Neural progenitor cell (in vitro differentiated cells): ENCODE results near the gene SPSB3. TPM values are rescaled to one million over a fixed set of nuclear protein-coding genes. Genes with fewer than 3 reads are reported as not detected.

Experiments
- DNase-seq: peaks from one replicate; pipeline ENCODE4 v3.0.0-alpha.2; 2016; ENCODE audit warnings: low spot score
- H2AFZ ChIP-seq: fragments of 200-600 bp; sonication (generic); replicated peaks from 2 replicates; pipeline ENCODE4 v1.6.1; 2016; ENCODE audit warnings: antibody characterized with exemption
- H3F3A ChIP-seq: fragments of 200-600 bp; sonication (generic); 2 replicates; pipeline ENCODE4 v1.6.1; 2016; ENCODE audit warnings: antibody characterized with exemption, low read depth
- H3K27ac ChIP-seq: fragments of 200-600 bp; sonication (generic); 2 replicates; pipeline ENCODE4 v1.5.1; 2016; ENCODE audit warnings: mild to moderate bottlenecking
- H3K27me3 ChIP-seq: fragments of 200-600 bp; sonication (generic); 2 replicates; pipeline ENCODE4 v1.6.1; 2016; ENCODE audit warnings: mild to moderate bottlenecking, moderate library complexity
- H3K36me3 ChIP-seq: fragments of 200-600 bp; sonication (generic); 2 replicates; pipeline ENCODE4 v1.5.1; 2016
- H3K4me1 ChIP-seq: fragments of 200-600 bp; sonication (generic); 2 replicates; pipeline ENCODE4 v1.6.1; 2016; ENCODE audit warnings: mixed run types
- H3K4me2 ChIP-seq: fragments of 200-600 bp; sonication (generic); 2 replicates; pipeline ENCODE4 v1.6.1; 2016
- H3K4me3 ChIP-seq: fragments of 200-600 bp; sonication (generic); 2 replicates; pipeline ENCODE4 v1.5.1; 2016
- H3K79me2 ChIP-seq: fragments of 200-600 bp; sonication (generic); 2 replicates; pipeline ENCODE4 v1.6.1; 2016; ENCODE audit warnings: low read depth
- H3K9ac ChIP-seq: fragments of 200-600 bp; sonication (generic); 2 replicates; pipeline ENCODE4 v1.6.1; 2016
- H3K9me3 ChIP-seq: fragments of 200-600 bp; sonication (generic); 2 replicates; pipeline ENCODE4 v1.5.1; 2016; ENCODE audit warnings: low read depth
- H4K20me1 ChIP-seq: fragments of 200-600 bp; sonication (generic); 2 replicates; pipeline ENCODE4 v1.6.1; 2016; ENCODE audit warnings: low read depth
- H3K27ac Mint-ChIP-seq: 3 replicates; pipeline ENCODE4 v1.8.0; 2021; ENCODE audit warnings: mixed read lengths
- H3K27me3 Mint-ChIP-seq: 2 replicates; pipeline ENCODE4 v1.8.0; 2022; ENCODE audit warnings: low read depth, mild to moderate bottlenecking, inconsistent platforms, moderate library complexity, mixed read lengths; ENCODE audit not compliant: insufficient read depth
- H3K36me3 Mint-ChIP-seq: 3 replicates; pipeline ENCODE4 v1.8.0; 2021; ENCODE audit warnings: mixed read lengths
- H3K4me1 Mint-ChIP-seq: 3 replicates; pipeline ENCODE4 v1.8.0; 2021; ENCODE audit warnings: mixed read lengths
- H3K4me3 Mint-ChIP-seq: 3 replicates; pipeline ENCODE4 v1.8.0; 2021; ENCODE audit warnings: mild to moderate bottlenecking, moderate library complexity, mixed read lengths
- H3K9me3 Mint-ChIP-seq: 3 replicates; pipeline ENCODE4 v1.8.0; 2020; ENCODE audit warnings: mixed read lengths
- EZH2 ChIP-seq: fragments of 200-600 bp; sonication (generic); IDR thresholded peaks from 2 replicates; pipeline ENCODE4 v1.6.1; 2017; ENCODE audit warnings: antibody characterized with exemption, mild to moderate bottlenecking, moderate library complexity
- EZH2phosphoT487 ChIP-seq: fragments of 200-600 bp; sonication (generic); IDR thresholded peaks from 2 replicates; pipeline ENCODE4 v1.6.1; 2017; ENCODE audit warnings: antibody characterized with exemption
- total RNA-seq: library from RNA; depleted of rRNA; stranded (reverse); fragments of >200 nt; gene quantifications from 2 replicates; pipeline ENCODE4 v1.2.3, GENCODE V29; 2015; ENCODE audit warnings: low replicate concordance
- TF ChIP-seq, protein P1 (sequence below): fragments of 200-600 bp; sonication (generic); IDR thresholded peaks from 2 replicates; pipeline ENCODE4 v1.5.1; 2017; ENCODE audit warnings: antibody characterized with exemption, mild to moderate bottlenecking

Gene SPSB3
- total RNA-seq, 1 donor from 2014 or later, result 18.7 TPM

DNA sequence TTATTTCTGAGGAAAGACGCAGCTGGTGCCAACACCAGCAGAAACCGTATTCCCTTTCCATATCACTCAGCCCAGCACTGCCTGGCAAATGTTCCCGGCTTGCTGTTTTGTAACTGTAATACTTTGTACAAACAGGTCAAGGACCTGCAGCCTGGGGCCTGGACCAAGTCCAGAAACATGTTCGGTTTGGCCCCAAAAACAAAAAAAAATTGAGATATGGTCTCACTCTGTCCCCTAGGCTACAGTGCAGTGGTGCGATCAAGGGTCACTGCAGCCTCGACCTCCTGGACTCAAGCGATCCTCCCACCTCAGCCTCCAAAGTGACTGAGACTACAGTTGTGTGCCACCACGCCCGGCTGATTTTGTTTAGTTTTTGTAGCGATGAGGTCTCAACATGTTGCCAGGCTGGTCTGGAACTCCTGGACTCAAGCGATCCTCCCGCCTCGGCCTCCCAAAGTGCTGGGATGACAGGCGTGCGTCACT, 43.1 kb upstream of the SPSB3 start:
- Histone ChIP-seq H3K9ac (no peak overlapping the region), H3K27ac (no peak overlapping the region), H2AFZ (no peak overlapping the region), H3K36me3 (no peaks in the 10 kb centered on the region), H3K4me1 (peaks cover 15% of the 10 kb centered on the region), H3K27me3 (no peaks in the 10 kb centered on the region), H3K9me3 (no peaks in the 10 kb centered on the region), H3K79me2 (peaks cover 28% of the 10 kb centered on the region), H3F3A (peaks cover 18% of the 10 kb centered on the region), H3K4me3 (peak overlapping the region; percentile 73), H4K20me1 (peaks cover 24% of the 10 kb centered on the region), H3K4me2 (peak overlapping the region; percentile 93)
- TF ChIP-seq EZH2phosphoT487 (no peak), EZH2 (peak; percentile 5)
- TF ChIP-seq, protein P1, sequence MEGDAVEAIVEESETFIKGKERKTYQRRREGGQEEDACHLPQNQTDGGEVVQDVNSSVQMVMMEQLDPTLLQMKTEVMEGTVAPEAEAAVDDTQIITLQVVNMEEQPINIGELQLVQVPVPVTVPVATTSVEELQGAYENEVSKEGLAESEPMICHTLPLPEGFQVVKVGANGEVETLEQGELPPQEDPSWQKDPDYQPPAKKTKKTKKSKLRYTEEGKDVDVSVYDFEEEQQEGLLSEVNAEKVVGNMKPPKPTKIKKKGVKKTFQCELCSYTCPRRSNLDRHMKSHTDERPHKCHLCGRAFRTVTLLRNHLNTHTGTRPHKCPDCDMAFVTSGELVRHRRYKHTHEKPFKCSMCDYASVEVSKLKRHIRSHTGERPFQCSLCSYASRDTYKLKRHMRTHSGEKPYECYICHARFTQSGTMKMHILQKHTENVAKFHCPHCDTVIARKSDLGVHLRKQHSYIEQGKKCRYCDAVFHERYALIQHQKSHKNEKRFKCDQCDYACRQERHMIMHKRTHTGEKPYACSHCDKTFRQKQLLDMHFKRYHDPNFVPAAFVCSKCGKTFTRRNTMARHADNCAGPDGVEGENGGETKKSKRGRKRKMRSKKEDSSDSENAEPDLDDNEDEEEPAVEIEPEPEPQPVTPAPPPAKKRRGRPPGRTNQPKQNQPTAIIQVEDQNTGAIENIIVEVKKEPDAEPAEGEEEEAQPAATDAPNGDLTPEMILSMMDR, result no peak
- DNase-seq, result no peak
- Mint-ChIP-seq H3K9me3 (no peaks in the 10 kb centered on the region), H3K4me1 (peaks cover 24% of the 10 kb centered on the region), H3K27me3 (peaks cover 5% of the 10 kb centered on the region), H3K27ac (no peak overlapping the region), H3K4me3 (peak overlapping the region; percentile 87), H3K36me3 (peaks cover 1% of the 10 kb centered on the region)

DNA sequence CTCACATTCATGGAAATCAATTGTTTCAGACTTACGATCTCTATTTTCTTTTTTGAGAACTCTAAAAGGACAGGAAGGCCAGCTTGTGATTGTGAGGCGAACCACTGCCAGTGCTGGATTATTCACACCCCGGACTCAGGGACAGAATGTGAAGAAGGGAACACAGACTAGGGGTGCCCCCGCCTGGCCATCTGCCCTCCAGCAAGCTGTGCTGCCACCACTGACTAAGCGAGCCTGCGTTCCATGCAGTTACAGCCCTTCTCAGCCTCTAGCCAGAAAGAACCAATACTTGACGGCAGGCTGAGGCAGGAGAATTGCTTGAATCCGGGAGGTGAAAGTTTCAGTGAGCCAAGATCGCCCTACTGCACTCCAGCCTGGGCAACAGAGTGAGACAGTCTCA, 41.5 kb upstream of the SPSB3 start:
- peaks cover 15% of the 10 kb centered on the region for H3K4me1 ChIP-seq
- peak; percentile 72 for DNase-seq
- peaks cover 25% of the 10 kb centered on the region for H3K79me2 ChIP-seq
- peak overlapping the region; percentile 66 for H3K4me3 Mint-ChIP-seq
- no peak overlapping the region for H3K4me3 ChIP-seq
- no peaks in the 10 kb centered on the region for H3K36me3 Mint-ChIP-seq
- H3K36me3 ChIP-seq, result no peaks in the 10 kb centered on the region
- no peak for TF ChIP-seq EZH2
- TF ChIP-seq, protein P1, result peak; percentile 49
- H4K20me1 ChIP-seq, result peaks cover 24% of the 10 kb centered on the region
- peaks cover 5% of the 10 kb centered on the region for H3K27me3 Mint-ChIP-seq
- no peaks in the 10 kb centered on the region for H3K27me3 ChIP-seq
- peaks cover 13% of the 10 kb centered on the region for H3F3A ChIP-seq
- no peaks in the 10 kb centered on the region for H3K9me3 ChIP-seq
- no peak overlapping the region for H2AFZ ChIP-seq
- no peak overlapping the region for H3K27ac Mint-ChIP-seq
- no peak overlapping the region for H3K4me2 ChIP-seq
- peaks cover 19% of the 10 kb centered on the region for H3K4me1 Mint-ChIP-seq
- H3K9me3 Mint-ChIP-seq, result no peaks in the 10 kb centered on the region
- no peak overlapping the region for H3K9ac ChIP-seq
- H3K27ac ChIP-seq, result no peak overlapping the region

DNA sequence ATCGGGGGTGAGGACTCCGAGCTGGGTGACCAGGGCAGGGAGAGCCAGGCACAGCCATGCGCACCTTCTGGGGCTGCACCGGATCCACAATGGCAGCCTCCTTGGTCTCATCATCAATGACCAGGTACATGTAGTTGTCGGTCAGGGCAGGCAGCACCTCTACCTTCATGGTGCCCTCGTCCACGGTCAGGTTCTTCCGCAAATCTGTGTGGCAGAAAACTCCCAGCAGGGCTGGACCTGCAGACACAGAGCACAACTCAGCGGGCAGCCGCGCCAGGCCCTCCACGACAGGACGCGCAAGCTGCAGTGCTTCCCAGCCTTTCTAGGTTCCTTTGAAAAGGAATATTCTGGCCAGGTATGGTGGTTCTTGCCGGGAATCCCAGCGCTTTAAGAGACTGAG, 40.4 kb upstream of the SPSB3 start:
- Histone ChIP-seq H4K20me1 (peaks cover 24% of the 10 kb centered on the region), H3K9ac (no peak overlapping the region), H3F3A (peaks cover 13% of the 10 kb centered on the region), H3K4me1 (peaks cover 5% of the 10 kb centered on the region), H3K9me3 (no peaks in the 10 kb centered on the region), H3K4me3 (no peak overlapping the region), H3K79me2 (peaks cover 15% of the 10 kb centered on the region), H3K27me3 (no peaks in the 10 kb centered on the region), H3K4me2 (no peak overlapping the region), H2AFZ (no peak overlapping the region), H3K27ac (no peak overlapping the region), H3K36me3 (no peaks in the 10 kb centered on the region)
- H3K27me3 Mint-ChIP-seq, result peaks cover 5% of the 10 kb centered on the region
- DNase-seq, result no peak
- no peak for TF ChIP-seq EZH2
- TF ChIP-seq EZH2phosphoT487, result no peak
- TF ChIP-seq, protein P1, result no peak
- H3K9me3 Mint-ChIP-seq, result no peaks in the 10 kb centered on the region
- H3K4me3 Mint-ChIP-seq, result no peak overlapping the region
- no peak overlapping the region for H3K27ac Mint-ChIP-seq
- peaks cover 12% of the 10 kb centered on the region for H3K4me1 Mint-ChIP-seq
- no peaks in the 10 kb centered on the region for H3K36me3 Mint-ChIP-seq
